ENCODE measurements around the gene SCNM1.

DNA sequence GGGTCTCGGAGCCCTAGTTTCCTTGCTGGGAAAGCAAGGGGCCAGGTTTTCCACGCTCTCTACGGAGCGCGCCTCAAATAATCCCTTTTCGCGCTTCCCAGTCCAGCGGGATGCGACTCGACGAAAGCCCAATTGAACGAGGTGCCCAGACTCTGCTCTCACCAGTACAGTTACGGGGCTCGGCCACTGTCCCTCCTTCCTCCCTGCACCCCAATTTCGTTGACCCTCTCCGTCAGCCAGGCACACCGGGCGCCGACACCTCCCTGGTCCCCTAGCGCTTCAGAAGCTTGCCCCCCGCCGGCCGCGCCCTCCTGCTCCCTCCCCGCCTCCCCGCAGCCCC, 19.9 kb upstream of the SCNM1 start:
- TF ChIP-seq, protein P1, sequence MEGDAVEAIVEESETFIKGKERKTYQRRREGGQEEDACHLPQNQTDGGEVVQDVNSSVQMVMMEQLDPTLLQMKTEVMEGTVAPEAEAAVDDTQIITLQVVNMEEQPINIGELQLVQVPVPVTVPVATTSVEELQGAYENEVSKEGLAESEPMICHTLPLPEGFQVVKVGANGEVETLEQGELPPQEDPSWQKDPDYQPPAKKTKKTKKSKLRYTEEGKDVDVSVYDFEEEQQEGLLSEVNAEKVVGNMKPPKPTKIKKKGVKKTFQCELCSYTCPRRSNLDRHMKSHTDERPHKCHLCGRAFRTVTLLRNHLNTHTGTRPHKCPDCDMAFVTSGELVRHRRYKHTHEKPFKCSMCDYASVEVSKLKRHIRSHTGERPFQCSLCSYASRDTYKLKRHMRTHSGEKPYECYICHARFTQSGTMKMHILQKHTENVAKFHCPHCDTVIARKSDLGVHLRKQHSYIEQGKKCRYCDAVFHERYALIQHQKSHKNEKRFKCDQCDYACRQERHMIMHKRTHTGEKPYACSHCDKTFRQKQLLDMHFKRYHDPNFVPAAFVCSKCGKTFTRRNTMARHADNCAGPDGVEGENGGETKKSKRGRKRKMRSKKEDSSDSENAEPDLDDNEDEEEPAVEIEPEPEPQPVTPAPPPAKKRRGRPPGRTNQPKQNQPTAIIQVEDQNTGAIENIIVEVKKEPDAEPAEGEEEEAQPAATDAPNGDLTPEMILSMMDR (optimal IDR thresholded peaks at IDR 0.05 in 1 of 3, IDR thresholded peaks at IDR 0.05 in 1 of 3, conservative IDR thresholded peaks at IDR 0.05 in 1 of 3; ENCODE audit: extremely low read depth in 1 of 3, insufficient read depth in 2 of 3, low read length in 3 of 3), result no peak
- TF ChIP-seq EZH2 (IDR thresholded peaks at IDR 0.05; ENCODE audit: low read length), result no peak
